Measurements from ENCODE around the gene TXLNA. TPM values are rescaled to one million over a fixed set of nuclear protein-coding genes. Genes with fewer than 3 reads are reported as not detected.

Gene TXLNA
- total and polyA plus RNA-seq, 2 experiments from 2014 or later = 15.2 to 52.1 TPM

DNA sequence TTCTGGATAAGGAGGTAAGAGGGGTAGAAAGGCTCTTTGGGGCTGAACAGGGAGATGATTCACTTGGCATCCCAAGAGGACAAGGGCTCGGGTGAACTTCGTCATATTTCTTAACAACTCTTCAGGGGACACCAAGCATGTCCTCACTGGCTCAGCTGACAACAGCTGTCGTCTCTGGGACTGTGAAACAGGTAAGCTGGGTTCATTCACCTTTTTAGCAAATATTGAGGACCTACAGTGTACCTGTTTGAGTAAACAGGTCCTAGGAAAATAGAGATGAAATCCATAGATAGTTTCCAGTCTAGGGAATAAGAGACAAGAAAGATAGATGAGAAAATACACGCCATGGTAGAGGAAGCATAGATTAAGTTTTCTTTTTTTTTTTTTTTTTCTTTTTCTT, 44.8 kb downstream of the TXLNA start:
- no peak for ATAC-seq
- Histone ChIP-seq H4K20me1 (replicated peaks; ENCODE audit: insufficient read depth) (peaks cover 10% of the 10 kb centered on the region), H3K4me1 (ENCODE audit: insufficient read depth) (peaks cover 10% of the 10 kb centered on the region), H3K27me3 (ENCODE audit: insufficient read depth) (no peaks in the 10 kb centered on the region), H2AFZ (no peak overlapping the region), H3F3A (replicated peaks; ENCODE audit: low read depth) (peaks cover 15% of the 10 kb centered on the region), H3K27ac (ENCODE audit: low read depth) (no peak overlapping the region), H3K4me3 (no peak overlapping the region), H3K79me2 (replicated peaks; ENCODE audit: insufficient read depth) (peaks cover 30% of the 10 kb centered on the region), H3K9me2 (ENCODE audit: insufficient read depth) (no peaks in the 10 kb centered on the region), H3K36me3 (ENCODE audit: insufficient read depth) (peaks cover 51% of the 10 kb centered on the region), H3K4me2 (no peak overlapping the region)
- Mint-ChIP-seq H3K4me1 (peaks cover 17% of the 10 kb centered on the region), H3K36me3 (ENCODE audit: low read depth) (peaks cover 59% of the 10 kb centered on the region), H3K9me3 (no peaks in the 10 kb centered on the region), H3K4me3 (peak overlapping the region; percentile 99), H3K27me3 (ENCODE audit: insufficient read depth, low read depth, poor library complexity) (peaks cover 5% of the 10 kb centered on the region), H3K27ac (no peak overlapping the region)
- DNase-seq (ENCODE audit: low spot score) = no peak
- TF ChIP-seq, protein P1, sequence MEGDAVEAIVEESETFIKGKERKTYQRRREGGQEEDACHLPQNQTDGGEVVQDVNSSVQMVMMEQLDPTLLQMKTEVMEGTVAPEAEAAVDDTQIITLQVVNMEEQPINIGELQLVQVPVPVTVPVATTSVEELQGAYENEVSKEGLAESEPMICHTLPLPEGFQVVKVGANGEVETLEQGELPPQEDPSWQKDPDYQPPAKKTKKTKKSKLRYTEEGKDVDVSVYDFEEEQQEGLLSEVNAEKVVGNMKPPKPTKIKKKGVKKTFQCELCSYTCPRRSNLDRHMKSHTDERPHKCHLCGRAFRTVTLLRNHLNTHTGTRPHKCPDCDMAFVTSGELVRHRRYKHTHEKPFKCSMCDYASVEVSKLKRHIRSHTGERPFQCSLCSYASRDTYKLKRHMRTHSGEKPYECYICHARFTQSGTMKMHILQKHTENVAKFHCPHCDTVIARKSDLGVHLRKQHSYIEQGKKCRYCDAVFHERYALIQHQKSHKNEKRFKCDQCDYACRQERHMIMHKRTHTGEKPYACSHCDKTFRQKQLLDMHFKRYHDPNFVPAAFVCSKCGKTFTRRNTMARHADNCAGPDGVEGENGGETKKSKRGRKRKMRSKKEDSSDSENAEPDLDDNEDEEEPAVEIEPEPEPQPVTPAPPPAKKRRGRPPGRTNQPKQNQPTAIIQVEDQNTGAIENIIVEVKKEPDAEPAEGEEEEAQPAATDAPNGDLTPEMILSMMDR (conservative IDR thresholded peaks at IDR 0.05; ENCODE audit: low read depth in 2 of 2) = no peak
- TF ChIP-seq, protein P2, sequence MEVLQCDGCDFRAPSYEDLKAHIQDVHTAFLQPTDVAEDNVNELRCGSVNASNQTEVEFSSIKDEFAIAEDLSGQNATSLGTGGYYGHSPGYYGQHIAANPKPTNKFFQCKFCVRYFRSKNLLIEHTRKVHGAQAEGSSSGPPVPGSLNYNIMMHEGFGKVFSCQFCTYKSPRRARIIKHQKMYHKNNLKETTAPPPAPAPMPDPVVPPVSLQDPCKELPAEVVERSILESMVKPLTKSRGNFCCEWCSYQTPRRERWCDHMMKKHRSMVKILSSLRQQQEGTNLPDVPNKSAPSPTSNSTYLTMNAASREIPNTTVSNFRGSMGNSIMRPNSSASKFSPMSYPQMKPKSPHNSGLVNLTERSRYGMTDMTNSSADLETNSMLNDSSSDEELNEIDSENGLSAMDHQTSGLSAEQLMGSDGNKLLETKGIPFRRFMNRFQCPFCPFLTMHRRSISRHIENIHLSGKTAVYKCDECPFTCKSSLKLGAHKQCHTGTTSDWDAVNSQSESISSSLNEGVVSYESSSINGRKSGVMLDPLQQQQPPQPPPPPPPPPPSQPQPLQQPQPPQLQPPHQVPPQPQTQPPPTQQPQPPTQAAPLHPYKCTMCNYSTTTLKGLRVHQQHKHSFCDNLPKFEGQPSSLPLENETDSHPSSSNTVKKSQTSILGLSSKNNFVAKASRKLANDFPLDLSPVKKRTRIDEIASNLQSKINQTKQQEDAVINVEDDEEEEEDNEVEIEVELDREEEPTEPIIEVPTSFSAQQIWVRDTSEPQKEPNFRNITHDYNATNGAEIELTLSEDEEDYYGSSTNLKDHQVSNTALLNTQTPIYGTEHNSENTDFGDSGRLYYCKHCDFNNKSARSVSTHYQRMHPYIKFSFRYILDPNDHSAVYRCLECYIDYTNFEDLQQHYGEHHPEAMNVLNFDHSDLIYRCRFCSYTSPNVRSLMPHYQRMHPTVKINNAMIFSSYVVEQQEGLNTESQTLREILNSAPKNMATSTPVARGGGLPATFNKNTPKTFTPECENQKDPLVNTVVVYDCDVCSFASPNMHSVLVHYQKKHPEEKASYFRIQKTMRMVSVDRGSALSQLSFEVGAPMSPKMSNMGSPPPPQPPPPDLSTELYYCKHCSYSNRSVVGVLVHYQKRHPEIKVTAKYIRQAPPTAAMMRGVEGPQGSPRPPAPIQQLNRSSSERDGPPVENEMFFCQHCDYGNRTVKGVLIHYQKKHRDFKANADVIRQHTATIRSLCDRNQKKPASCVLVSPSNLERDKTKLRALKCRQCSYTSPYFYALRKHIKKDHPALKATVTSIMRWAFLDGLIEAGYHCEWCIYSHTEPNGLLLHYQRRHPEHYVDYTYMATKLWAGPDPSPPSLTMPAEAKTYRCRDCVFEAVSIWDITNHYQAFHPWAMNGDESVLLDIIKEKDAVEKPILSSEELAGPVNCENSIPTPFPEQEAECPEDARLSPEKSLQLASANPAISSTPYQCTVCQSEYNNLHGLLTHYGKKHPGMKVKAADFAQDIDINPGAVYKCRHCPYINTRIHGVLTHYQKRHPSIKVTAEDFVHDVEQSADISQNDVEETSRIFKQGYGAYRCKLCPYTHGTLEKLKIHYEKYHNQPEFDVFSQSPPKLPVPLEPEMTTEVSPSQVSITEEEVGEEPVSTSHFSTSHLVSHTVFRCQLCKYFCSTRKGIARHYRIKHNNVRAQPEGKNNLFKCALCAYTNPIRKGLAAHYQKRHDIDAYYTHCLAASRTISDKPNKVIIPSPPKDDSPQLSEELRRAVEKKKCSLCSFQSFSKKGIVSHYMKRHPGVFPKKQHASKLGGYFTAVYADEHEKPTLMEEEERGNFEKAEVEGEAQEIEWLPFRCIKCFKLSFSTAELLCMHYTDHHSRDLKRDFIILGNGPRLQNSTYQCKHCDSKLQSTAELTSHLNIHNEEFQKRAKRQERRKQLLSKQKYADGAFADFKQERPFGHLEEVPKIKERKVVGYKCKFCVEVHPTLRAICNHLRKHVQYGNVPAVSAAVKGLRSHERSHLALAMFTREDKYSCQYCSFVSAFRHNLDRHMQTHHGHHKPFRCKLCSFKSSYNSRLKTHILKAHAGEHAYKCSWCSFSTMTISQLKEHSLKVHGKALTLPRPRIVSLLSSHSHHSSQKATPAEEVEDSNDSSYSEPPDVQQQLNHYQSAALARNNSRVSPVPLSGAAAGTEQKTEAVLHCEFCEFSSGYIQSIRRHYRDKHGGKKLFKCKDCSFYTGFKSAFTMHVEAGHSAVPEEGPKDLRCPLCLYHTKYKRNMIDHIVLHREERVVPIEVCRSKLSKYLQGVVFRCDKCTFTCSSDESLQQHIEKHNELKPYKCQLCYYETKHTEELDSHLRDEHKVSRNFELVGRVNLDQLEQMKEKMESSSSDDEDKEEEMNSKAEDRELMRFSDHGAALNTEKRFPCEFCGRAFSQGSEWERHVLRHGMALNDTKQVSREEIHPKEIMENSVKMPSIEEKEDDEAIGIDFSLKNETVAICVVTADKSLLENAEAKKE (CRISPR knock-in tag; IDR thresholded peaks at IDR 0.05) = no peak

DNA sequence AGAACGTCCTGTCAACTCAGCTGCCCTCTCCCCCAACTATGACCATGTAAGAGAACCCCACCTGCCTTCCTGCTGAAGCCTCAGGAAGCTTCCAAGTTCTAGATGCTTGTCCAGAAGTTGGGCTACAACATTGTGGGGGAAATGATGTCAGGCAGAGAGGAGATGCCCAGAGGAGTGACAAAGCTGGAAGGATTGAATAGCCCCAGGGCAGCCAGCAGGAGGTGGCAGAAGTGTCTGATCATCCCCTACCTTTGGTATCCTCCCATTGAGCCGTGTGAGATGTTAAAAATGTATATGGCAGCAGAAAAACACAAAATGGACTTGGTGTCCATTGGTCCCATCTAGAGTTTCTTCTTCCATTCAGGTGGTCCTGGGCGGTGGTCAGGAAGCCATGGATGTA, 49.3 kb downstream of the TXLNA start:
- DNase-seq (ENCODE audit: low spot score) (no peak), ATAC-seq (no peak)
- H3K36me3 Mint-ChIP-seq (ENCODE audit: low read depth) = peaks cover 81% of the 10 kb centered on the region
- H3K4me1 Mint-ChIP-seq = peaks cover 8% of the 10 kb centered on the region
- H3K4me3 ChIP-seq = no peak overlapping the region
- peaks cover 5% of the 10 kb centered on the region for H4K20me1 ChIP-seq (replicated peaks; ENCODE audit: insufficient read depth)
- no peak overlapping the region for H3K4me2 ChIP-seq
- no peaks in the 10 kb centered on the region for H3K9me2 ChIP-seq (ENCODE audit: insufficient read depth)
- H3F3A ChIP-seq (replicated peaks; ENCODE audit: low read depth) = peaks cover 24% of the 10 kb centered on the region
- no peak overlapping the region for H3K4me3 Mint-ChIP-seq
- H3K27me3 ChIP-seq (ENCODE audit: insufficient read depth) = no peaks in the 10 kb centered on the region
- H3K4me1 ChIP-seq (ENCODE audit: insufficient read depth) = no peaks in the 10 kb centered on the region
- no peak overlapping the region for H2AFZ ChIP-seq
- H3K79me2 ChIP-seq (replicated peaks; ENCODE audit: insufficient read depth) = peaks cover 9% of the 10 kb centered on the region
- H3K9me3 Mint-ChIP-seq = no peaks in the 10 kb centered on the region
- H3K36me3 ChIP-seq (ENCODE audit: insufficient read depth) = peaks cover 64% of the 10 kb centered on the region
- H3K27me3 Mint-ChIP-seq (ENCODE audit: insufficient read depth, low read depth, poor library complexity) = peaks cover 3% of the 10 kb centered on the region
- no peak overlapping the region for H3K27ac ChIP-seq (ENCODE audit: low read depth)
- no peak overlapping the region for H3K27ac Mint-ChIP-seq
- TF ChIP-seq EZH2 (IDR thresholded peaks at IDR 0.05; ENCODE audit: low read depth, unreplicated experiment) = no peak
- no peak for TF ChIP-seq NANOG (IDR thresholded peaks at IDR 0.05; ENCODE audit: borderline replicate concordance)
- no peak for TF ChIP-seq CREB1 (CRISPR knock-in tag; IDR thresholded peaks at IDR 0.05; ENCODE audit: low read depth)
- no peak for TF ChIP-seq EZH2phosphoT487 (IDR thresholded peaks at IDR 0.05; ENCODE audit: unreplicated experiment)
- TF ChIP-seq ZNF114 (CRISPR knock-in tag; IDR thresholded peaks at IDR 0.05) = no peak
- TF ChIP-seq, protein P3, sequence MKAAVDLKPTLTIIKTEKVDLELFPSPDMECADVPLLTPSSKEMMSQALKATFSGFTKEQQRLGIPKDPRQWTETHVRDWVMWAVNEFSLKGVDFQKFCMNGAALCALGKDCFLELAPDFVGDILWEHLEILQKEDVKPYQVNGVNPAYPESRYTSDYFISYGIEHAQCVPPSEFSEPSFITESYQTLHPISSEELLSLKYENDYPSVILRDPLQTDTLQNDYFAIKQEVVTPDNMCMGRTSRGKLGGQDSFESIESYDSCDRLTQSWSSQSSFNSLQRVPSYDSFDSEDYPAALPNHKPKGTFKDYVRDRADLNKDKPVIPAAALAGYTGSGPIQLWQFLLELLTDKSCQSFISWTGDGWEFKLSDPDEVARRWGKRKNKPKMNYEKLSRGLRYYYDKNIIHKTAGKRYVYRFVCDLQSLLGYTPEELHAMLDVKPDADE (IDR thresholded peaks at IDR 0.05) = no peak
- no peak for TF ChIP-seq ZNF331 (CRISPR knock-in tag; IDR thresholded peaks at IDR 0.05; ENCODE audit: low read depth)

All from GM23338 (cell line).